NCI-H2227 treated with DMSO at 0.1 percent for 48 hours (cell line): ENCODE data around the gene SOX6.

Experiments used
- DNase-seq: peaks from one replicate; lab custom pipeline; 2025; lab: John Stamatoyannopoulos, UW

SOX6 gene

DNA sequence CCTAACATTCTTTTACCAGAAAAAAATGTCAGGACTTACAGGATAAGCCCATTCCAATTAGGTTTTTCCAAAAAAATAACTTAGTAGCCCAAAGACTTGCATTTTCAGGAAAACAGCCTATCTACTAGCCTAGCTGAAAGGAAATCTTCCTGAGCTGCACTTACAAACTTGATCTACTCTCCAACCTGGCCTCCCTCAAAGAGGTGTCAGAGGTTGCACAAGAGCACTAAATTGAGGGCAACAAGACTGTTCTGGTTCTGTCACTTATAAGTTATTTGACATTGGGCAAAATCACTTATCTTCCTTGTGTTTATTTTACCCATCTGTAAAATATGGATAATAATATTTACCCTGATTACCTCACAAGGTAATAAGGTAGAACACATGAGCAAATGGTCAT, 7.9 kb upstream of the SOX6 start:
- DNase-seq: no peak

- no peak for DNase-seq
These were observed 7.4 kb upstream of the SOX6 start for GRCh38 chr11:16363706-16364105.

- no peak for DNase-seq
These were observed 4.9 kb upstream of the SOX6 start for GRCh38 chr11:16361108-16361865.

GRCh38 chr11:16359369-16359768, 3.0 kb upstream of the SOX6 start:
- DNase-seq: no peak

GRCh38 chr11:16358726-16359125, 2.4 kb upstream of the SOX6 start:
- no peak for DNase-seq

GRCh38 chr11:16357775-16358174, 1.4 kb upstream of the SOX6 start:
- DNase-seq: no peak

DNA sequence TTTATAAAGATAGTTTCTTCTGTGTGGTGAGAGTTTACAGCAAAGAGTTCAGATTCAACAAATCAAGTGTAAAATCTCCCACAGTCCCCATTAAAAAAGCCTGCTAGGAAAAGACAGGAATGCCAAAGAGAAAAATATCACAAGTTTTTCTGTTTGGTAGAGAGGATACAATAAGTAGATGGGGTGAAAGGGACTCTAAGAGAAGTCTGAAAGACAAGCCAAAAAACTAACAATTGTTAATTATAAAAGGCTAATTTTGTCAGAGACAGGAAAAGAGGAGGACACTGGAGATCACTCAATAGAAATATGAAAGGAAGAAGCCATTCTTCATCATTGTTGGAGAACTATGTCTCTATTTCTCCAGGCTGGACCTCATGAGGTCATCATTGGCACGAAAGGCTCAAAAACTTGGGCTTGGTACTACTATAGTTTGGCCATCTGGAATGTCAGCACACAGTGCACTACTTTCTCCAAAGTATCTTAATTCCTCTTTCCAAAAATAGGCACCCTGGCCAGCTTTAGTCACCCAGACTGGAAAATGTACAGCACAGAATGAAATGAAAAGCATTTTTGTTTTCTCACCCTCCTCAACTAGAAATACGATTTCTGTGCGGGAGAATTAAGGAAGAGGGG, 531 bp upstream of the SOX6 start:
- no peak for DNase-seq

- DNase-seq: peak; percentile 38
These were observed 3.6 kb downstream of the SOX6 start for GRCh38 chr11:16352707-16353106.

GRCh38 chr11:16350125-16350524, 6.2 kb downstream of the SOX6 start:
- DNase-seq: no peak

DNA sequence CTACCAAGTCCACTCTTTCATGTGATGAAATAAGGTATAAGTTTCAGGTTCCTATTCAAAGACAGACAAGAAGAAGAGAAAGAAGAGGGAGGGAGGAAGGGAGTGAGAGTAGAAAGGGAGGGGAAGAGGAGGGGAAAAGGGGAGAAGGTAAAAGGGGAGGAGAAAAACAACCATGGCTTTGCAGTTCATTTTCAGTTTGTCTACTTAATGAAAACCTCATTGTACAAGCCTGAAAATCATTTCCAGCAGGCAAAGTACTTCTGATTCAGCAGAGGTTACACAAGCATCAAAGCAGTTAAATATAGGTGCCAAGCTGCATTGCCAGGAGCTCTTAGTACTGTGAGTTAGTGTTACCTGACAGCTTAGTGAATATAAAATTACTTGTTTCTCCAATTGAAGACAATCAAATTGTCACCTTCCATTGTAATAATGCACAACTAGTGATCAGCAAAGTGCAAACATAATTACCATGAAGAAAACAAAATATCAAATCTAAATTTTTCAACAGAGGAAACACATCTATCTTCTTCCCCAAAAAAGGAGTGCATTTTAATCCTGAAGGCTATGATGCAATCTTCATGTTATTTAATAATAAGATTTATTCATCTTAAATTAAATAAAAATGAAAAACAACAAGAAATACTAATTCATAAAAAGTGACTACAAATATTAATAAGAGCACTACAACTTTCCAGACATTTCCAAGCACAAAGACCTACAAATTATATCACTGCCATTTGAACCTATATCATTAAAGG, 8.2 kb downstream of the SOX6 start:
- DNase-seq: peak; percentile 14

GRCh38 chr11:16346975-16347374, 9.4 kb downstream of the SOX6 start:
- DNase-seq: peak; percentile 77

DNA sequence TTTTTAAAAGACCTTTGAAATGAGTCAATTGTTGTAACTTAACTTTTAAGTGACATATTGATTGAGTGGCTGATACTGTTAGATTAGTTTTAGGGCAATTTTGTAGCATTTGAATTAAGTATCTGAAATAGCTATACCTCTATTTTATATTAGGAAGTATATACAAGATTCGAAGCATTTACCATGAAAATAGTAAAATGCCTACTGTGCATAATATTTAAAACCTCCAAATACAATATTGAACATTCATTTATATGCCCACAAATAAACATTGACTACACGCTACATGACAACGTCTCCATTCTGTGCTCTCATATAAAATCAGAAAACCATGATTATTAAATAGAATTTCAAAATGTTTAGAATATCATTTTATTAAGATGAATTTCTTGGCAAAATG, 14.5 kb downstream of the SOX6 start:
- no peak for DNase-seq

DNA sequence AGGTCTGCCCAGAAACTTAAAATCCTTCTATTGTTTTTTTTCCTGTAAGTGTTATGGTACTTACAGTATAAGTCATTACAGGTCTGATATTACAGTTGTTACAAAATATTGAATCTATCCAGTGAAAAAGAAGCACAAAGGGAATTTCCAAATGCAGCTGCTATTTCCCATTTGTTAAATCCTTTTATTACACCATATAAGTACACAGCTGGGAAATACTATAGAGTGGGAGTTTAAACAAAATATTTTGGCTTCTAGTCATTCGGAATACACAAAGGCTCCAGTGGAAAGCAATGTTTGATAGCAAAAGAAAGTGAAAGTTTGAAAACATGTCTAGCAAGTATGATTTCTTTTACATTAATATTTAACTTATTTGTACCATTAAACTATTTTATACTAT, 18.0 kb downstream of the SOX6 start:
- no peak for DNase-seq

DNA sequence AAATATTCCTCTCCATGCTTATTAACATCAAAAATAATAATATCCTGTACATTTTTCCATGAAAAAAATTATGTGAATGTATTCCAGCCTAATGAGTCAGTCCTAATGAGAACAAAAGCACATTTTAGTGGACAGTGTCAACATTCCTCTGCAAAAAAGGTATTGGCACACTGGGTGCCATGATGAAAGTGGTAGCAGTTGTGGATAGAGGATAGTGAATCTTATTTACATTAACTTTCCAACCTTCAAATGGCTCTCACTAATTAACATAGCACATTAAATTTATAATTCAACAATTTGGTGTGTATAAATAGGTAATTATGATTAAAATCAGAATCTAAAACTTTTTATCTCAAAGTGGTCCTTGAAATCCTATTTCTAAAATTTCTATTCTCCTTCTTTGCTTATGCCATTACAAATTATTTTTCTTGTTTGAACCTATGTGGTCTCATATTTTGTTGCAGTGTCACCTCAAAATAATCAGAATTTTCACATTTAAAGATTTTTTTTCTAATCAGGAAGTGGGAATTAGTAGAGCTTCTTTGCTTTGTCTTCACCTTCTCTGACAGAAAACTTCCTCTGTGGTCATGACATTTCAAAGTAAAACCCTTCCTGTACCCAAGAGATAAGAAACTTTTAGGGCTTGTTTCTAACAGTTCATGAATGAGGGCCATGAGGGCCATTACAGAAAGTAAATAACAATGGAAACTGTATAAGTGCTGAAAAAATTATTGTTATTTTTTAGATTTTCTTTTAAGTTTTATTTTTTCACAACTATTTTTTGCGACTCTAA, 18.7 kb downstream of the SOX6 start:
- DNase-seq: no peak

DNA sequence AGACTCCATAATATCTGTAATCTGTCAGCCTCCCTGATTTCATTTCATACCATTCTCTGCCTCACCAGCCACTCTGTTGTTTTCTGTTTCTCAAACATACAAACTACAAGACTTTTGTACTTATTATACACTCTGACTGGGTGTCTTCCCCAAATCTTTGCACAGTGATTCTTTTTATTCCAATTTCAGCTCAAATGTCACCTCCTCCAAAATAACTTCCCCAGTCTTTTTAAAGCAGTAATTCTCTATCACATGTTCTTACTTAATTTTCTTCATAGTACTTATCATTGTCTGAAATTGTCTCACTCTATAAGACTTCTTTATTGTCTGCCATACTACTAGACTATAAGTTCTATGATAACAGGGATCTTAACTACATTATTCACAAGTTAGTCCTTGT, 19.6 kb downstream of the SOX6 start:
- DNase-seq: no peak

DNA sequence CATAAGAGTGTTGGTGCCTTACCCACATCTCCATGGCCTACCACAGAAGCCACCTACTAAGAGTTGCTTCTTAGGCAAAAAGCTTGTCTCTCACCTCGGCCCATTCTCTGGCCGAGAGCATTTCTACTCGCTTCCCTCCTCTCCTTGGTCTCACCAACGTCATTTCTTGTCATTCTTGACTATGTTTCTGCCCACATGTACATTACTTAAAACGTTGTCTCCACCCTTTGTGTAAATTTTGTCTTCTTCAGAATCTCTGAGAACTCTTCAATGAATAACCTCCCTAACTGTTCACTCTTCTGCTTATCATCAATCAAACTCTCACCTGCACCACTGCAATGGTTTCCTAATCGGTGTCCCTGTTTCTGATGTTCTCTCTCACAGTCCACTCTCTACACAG, 20.1 kb downstream of the SOX6 start:
- no peak for DNase-seq

DNA sequence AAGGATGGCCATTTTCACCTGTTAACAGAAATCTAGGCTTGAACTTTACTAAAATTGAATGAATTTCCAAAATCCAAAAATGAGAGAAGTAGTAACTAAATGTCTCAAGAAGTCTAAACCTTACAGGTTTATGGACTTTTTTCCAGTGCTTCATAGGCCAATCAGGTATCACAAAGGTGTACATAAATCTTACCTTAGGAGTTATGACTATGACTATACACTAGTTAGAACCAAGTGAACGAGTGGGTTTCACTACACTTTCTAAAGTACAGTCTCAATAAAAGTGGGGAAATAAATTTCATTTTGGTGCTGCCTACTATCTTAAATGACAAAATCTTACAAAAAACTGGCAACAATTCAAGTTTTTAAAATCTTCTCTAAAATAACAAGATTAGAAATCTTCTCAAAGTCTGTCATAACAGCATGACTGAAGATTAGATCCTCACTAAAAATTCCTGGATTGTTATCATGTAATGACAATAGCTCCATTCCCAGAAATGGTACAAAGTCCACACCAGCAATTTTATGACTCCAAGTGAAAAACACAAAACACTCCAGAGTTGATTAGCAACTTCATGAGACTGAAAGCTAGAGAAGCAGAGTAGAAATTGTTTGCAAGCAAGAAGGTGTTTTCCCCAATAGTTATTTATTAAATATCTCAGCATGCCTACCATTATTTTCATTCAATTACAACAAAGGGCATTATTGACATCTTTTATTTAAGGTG, 20.9 kb downstream of the SOX6 start:
- no peak for DNase-seq

DNA sequence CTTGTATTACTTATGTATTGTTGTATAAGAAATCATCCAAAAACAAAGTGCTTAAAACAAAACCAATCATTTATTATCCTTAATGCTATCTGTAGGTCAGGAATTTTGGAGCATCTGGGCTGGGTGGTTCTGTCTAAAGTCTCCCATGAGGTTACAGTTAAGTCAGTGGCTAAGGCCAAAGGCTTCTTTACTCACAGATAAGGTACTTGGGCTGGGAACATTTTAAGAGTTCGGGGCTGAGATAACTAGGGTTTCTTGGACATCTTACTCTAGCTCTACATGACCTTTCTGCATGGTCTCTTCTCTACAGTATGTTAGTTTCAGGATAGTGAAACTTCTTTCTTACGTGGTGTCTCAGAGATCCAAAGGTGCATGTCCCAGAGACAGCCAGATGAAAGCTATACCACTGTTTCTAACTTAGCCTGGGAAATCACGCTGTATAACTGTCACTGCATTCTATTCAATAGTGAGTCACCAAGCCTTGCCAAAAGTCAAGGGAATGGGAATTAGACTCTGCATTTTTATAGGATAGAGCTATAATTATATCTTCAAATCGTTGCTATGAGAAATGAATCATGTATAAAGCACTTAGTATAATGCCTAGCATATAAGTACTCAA, 29.6 kb downstream of the SOX6 start:
- DNase-seq: no peak

- no peak for DNase-seq
These were observed 34.2 kb downstream of the SOX6 start for GRCh38 chr11:16322190-16322589.

DNA sequence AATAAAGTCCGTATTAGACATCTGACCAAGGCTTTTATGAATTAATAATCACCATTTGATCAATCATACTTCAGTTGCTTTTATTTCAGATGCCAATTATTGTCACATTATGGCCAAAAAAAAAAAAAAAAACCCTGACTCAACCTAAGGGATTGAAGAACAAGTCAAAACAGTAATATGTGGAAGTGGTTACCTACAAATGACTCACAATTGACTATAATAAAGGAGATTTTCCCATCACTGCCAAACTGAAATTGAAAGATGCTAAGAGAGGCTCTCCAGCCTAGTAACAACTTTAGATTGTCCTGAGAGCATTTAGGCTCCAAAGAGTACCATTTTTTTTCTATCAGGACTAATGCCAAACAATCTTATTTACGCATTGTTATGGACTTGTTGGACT, 35.2 kb downstream of the SOX6 start:
- DNase-seq: no peak

GRCh38 chr11:16318320-16318719, 38.0 kb downstream of the SOX6 start:
- no peak for DNase-seq
